ENCODE results near the gene C17orf75. TPM values are rescaled to one million over a fixed set of nuclear protein-coding genes. Genes with fewer than 3 reads are reported as not detected.

C17orf75 gene
- polyA plus RNA-seq, 3 donors, result 4.1 to 5.7 (median 5.0) TPM

GRCh38 chr17:32345951-32346600 is 4.1 kb upstream of the C17orf75 start:
- Histone ChIP-seq H3K9me3 (replicated peaks in 1 of 2; ENCODE audit: control insufficient read depth in 1 of 2, insufficient read depth in 1 of 2, low read length in 2 of 2) (no peaks in the 10 kb centered on the region), H3K79me2 (ENCODE audit: insufficient read depth, low read length) (peaks cover 27% of the 10 kb centered on the region), H3K4me3 (replicated peaks in 1 of 3; ENCODE audit: low read depth in 2 of 3, low read length in 3 of 3) (no peak overlapping the region), H3K9ac (ENCODE audit: insufficient read depth, low read length, poor library complexity, severe bottlenecking) (no peak overlapping the region), H3K4me1 (ENCODE audit: control insufficient read depth in 1 of 2, insufficient read depth in 2 of 2, low read length in 2 of 2) (peaks cover 28 to 40% of the 10 kb centered on the region in 2 donors), H3K27ac (ENCODE audit: low read depth in 1 of 2, low read length in 2 of 2) (no peak overlapping the region), H2AFZ (ENCODE audit: insufficient read depth, low read depth, low read length, poor library complexity, severe bottlenecking) (no peak overlapping the region), H4K20me1 (ENCODE audit: insufficient read depth, low read length) (peaks cover 3% of the 10 kb centered on the region), H3K27me3 (ENCODE audit: control insufficient read depth in 2 of 2, insufficient read depth in 2 of 2, low read length in 2 of 2) (no peaks in the 10 kb centered on the region), H3K36me3 (replicated peaks in 1 of 2; ENCODE audit: control insufficient read depth in 1 of 2, insufficient read depth in 2 of 2, low read length in 2 of 2) (no peaks in the 10 kb centered on the region), H3K4me2 (replicated peaks; ENCODE audit: extremely low read depth, low read length, poor library complexity, severe bottlenecking) (no peak overlapping the region)
- Mint-ChIP-seq H3K9me3 (peaks cover 0 to 3% (median 0%) of the 10 kb centered on the region in 7 donors), H3K27ac (no peak overlapping the region), H3K4me1 (peaks cover 33% of the 10 kb centered on the region), H3K27me3 (ENCODE audit: low read depth in 3 of 3) (peaks cover 0 to 5% (median 1%) of the 10 kb centered on the region in 3 donors), H3K4me3 (no peak overlapping the region), H3K36me3 (no peaks in the 10 kb centered on the region)
- intact Hi-C loops (cut with micrococcal nuclease), result no loop called here
- TF ChIP-seq CTCF (IDR thresholded peaks at IDR 0.05), result no peak
- WGBS (ENCODE audit: insufficient coverage), result 94% methylated on average over 8 of the region's 11 CpGs
- no peak for DNase-seq

GRCh38 chr17:32342603-32343325 is 791 bp upstream of the C17orf75 start:
- Mint-ChIP-seq H3K4me3 (peak overlapping the region; percentile 90 to 93), H3K27me3 (ENCODE audit: low read depth in 3 of 3) (peaks cover 0 to 3% (median 2%) of the 10 kb centered on the region in 3 donors), H3K27ac (peak overlapping the region; percentile 32 to 92 (median 85)), H3K36me3 (peaks cover 10 to 16% of the 10 kb centered on the region in 2 donors), H3K9me3 (no peaks in the 10 kb centered on the region), H3K4me1 (peaks cover 31% of the 10 kb centered on the region)
- peak overlapping the region; percentile 73 to 78 (median 75) for H3K4me3 ChIP-seq (replicated peaks in 1 of 3; ENCODE audit: low read depth in 2 of 3, low read length in 3 of 3)
- no peak for TF ChIP-seq CTCF (IDR thresholded peaks at IDR 0.05)
- intact Hi-C loops (cut with micrococcal nuclease), result loop anchor here in 1 of 2 donors (5.0 kb wide), 1 partner anchor 90 kb away; no protein-coding TSS in a partner anchor
- H3K27ac ChIP-seq (ENCODE audit: low read depth in 1 of 2, low read length in 2 of 2), result peak overlapping the region; percentile 60 to 78
- DNase-seq, result no peak
- no peaks in the 10 kb centered on the region for H3K79me2 ChIP-seq (ENCODE audit: insufficient read depth, low read length)
- H2AFZ ChIP-seq (ENCODE audit: insufficient read depth, low read depth, low read length, poor library complexity, severe bottlenecking), result peak overlapping the region; percentile 94
- H3K27me3 ChIP-seq (ENCODE audit: control insufficient read depth in 2 of 2, insufficient read depth in 2 of 2, low read length in 2 of 2), result no peaks in the 10 kb centered on the region
- peaks cover 23 to 32% of the 10 kb centered on the region in 2 donors for H3K4me1 ChIP-seq (ENCODE audit: control insufficient read depth in 1 of 2, insufficient read depth in 2 of 2, low read length in 2 of 2)
- peak overlapping the region; percentile 77 for H3K4me2 ChIP-seq (replicated peaks; ENCODE audit: extremely low read depth, low read length, poor library complexity, severe bottlenecking)
- no peaks in the 10 kb centered on the region for H3K9me3 ChIP-seq (replicated peaks in 1 of 2; ENCODE audit: control insufficient read depth in 1 of 2, insufficient read depth in 1 of 2, low read length in 2 of 2)
- peaks cover 3 to 11% of the 10 kb centered on the region in 2 donors for H3K36me3 ChIP-seq (replicated peaks in 1 of 2; ENCODE audit: control insufficient read depth in 1 of 2, insufficient read depth in 2 of 2, low read length in 2 of 2)
- 82% methylated on average over 9 of the region's 14 CpGs for WGBS (ENCODE audit: insufficient coverage)
- H4K20me1 ChIP-seq (ENCODE audit: insufficient read depth, low read length), result no peaks in the 10 kb centered on the region
- peak overlapping the region; percentile 55 for H3K9ac ChIP-seq (ENCODE audit: insufficient read depth, low read length, poor library complexity, severe bottlenecking)

Data from CD14-positive monocyte (primary cell).